H1 (cell line): Measurements from ENCODE around the gene SLC25A21. TPM values are rescaled to one million over a fixed set of nuclear protein-coding genes. Genes with fewer than 3 reads are reported as not detected.

Experiments
- ATF3 ChIP-seq: IDR thresholded peaks from 2 replicates; pipeline ENCODE4 v1.6.1; 2011; ENCODE audit warnings: low read depth, mild to moderate bottlenecking, low read length; ENCODE audit not compliant: insufficient read depth
- CREB1 ChIP-seq: IDR thresholded peaks from 2 replicates; pipeline ENCODE4 v1.6.1; 2012; ENCODE audit warnings: inconsistent platforms
- POLR2A ChIP-seq, 2 experiments: IDR thresholded peaks; 1 replicate in 1 of 2; 2 replicates in 1 of 2; pipeline ENCODE4 v1.6.1; 2011; ENCODE audit warnings: low read depth in 2 of 2, low read length in 2 of 2, mild to moderate bottlenecking in 2 of 2; ENCODE audit errors: control extremely low read depth in 1 of 2
- SIX5 ChIP-seq: IDR thresholded peaks from 2 replicates; pipeline ENCODE4 v1.6.1; 2011; ENCODE audit warnings: mild to moderate bottlenecking, low read depth, low read length
- TEAD4 ChIP-seq: IDR thresholded peaks from 2 replicates; pipeline ENCODE4 v1.6.1; 2012; ENCODE audit warnings: low read depth, low read length, inconsistent platforms, mixed read lengths
- ZNF274 ChIP-seq: IDR thresholded peaks from 2 replicates; pipeline ENCODE4 v1.7.0; 2012; ENCODE audit warnings: low read length, borderline replicate concordance; ENCODE audit errors: extremely low read depth
- polyA plus RNA-seq, 7 experiments: library from polyadenylated mRNA; depleted of rRNA in 3 of 7; stranded (reverse) in 5 of 7; unstranded in 2 of 7; fragments of >200 nt in 5 of 7; fragments of 200-250 nt in 2 of 7; gene quantifications; 1 replicate in 5 of 7; 2 replicates in 1 of 7; 4 replicates in 1 of 7; pipeline versions ENCODE4 v1.2.1 to v1.2.3, GENCODE V29; 2011 to 2013; ENCODE audit warnings: missing spikeins in 2 of 7, mixed read lengths in 2 of 7
- total RNA-seq: library from RNA; stranded (reverse); fragmentation: NEBNext Ultra II Directional; extraction: Animal tissue kit (Norgen Biotek cat#: 25700); gene quantifications from 2 replicates; pipeline ENCODE4 v1.2.1, GENCODE V29; 2021
- TF ChIP-seq, protein P1 (sequence below): IDR thresholded peaks from 2 replicates; pipeline ENCODE4 v1.6.1; 2012; ENCODE audit warnings: low read length, inconsistent platforms
- TF ChIP-seq, protein P2 (sequence below): IDR thresholded peaks from 2 replicates; pipeline ENCODE4 v1.6.1; 2011; ENCODE audit warnings: low read length, improper control_type of control experiment

Gene SLC25A21
- total and polyA plus RNA-seq, 2 of the 8 experiments (the other 6 are each of a cell fraction or from before 2014, with no cell fraction given) = 6.9 to 15.7 TPM

- no peak for TF ChIP-seq ATF3
- TF ChIP-seq ZNF274 = no peak
- TF ChIP-seq, protein P1, sequence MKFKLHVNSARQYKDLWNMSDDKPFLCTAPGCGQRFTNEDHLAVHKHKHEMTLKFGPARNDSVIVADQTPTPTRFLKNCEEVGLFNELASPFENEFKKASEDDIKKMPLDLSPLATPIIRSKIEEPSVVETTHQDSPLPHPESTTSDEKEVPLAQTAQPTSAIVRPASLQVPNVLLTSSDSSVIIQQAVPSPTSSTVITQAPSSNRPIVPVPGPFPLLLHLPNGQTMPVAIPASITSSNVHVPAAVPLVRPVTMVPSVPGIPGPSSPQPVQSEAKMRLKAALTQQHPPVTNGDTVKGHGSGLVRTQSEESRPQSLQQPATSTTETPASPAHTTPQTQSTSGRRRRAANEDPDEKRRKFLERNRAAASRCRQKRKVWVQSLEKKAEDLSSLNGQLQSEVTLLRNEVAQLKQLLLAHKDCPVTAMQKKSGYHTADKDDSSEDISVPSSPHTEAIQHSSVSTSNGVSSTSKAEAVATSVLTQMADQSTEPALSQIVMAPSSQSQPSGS = no peak
- no peak for TF ChIP-seq SIX5
- TF ChIP-seq POLR2A (IDR thresholded peaks at IDR 0.05; ENCODE audit: control extremely low read depth in 1 of 2, low read depth in 2 of 2, low read length in 2 of 2) = no peak
- TF ChIP-seq CREB1 = no peak
- TF ChIP-seq TEAD4 = no peak
- TF ChIP-seq, protein P2, sequence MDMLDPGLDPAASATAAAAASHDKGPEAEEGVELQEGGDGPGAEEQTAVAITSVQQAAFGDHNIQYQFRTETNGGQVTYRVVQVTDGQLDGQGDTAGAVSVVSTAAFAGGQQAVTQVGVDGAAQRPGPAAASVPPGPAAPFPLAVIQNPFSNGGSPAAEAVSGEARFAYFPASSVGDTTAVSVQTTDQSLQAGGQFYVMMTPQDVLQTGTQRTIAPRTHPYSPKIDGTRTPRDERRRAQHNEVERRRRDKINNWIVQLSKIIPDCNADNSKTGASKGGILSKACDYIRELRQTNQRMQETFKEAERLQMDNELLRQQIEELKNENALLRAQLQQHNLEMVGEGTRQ = no peak
Observed at GRCh38 chr14:36747411-36748184, 424.8 kb downstream of the SLC25A21 start (continued).
